ENCODE results near the gene ZIC5.

DNA sequence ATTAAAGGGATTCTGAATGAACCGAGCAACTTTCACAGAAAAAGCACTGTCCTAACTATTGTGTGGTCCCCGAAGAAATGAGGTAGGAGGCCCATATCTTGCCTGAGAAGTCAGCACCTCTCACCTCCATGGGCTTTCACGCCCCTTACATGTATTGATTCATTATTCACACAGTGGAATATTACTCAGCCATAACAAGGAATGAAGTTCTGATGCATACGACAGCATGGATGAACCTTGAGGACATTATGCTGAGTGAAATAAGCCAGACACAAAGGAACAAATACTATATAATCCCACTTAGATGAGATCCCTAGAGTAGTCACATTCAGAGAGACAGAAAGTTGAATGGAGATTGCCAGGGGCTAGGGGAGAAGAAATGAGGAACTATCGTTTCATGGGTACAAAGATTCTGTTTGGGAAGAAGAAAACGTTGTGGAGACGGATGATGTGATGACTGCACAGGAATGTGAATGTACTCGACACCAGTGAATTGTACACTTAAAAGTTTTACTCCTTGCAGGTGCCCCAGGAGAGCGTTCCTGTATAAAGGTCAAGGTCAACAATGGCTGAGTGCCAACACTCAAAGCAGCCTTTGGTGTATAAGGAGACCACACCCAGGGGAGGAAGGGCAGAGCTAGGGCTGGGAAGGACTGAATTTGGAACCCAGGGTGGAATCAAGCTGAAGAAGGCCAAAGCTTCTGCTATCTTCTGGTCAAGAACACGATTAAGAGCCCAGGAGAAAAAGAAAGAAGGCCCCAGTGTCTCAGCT is 22.5 kb downstream of the ZIC5 start:
- TF ChIP-seq EZH2 (IDR thresholded peaks at IDR 0.05): no peak
- no peak for TF ChIP-seq POLR2AphosphoS5 (IDR thresholded peaks at IDR 0.05; ENCODE audit: borderline replicate concordance, low read depth, low read length)

All from SK-N-MC (cell line).